Effector CD4-positive, alpha-beta T cell (primary cell): Measurements from ENCODE around the gene AP5S1.
"Not testable (repeated sequence)": the region's sequence is repeated elsewhere in the genome, so short reads cannot be mapped to it uniquely, and the experiment has no call there.

Experiments used
- DNase-seq: peaks from one replicate; pipeline ENCODE4 v3.0.0-alpha.2; 2020

The AP5S1 gene

DNA sequence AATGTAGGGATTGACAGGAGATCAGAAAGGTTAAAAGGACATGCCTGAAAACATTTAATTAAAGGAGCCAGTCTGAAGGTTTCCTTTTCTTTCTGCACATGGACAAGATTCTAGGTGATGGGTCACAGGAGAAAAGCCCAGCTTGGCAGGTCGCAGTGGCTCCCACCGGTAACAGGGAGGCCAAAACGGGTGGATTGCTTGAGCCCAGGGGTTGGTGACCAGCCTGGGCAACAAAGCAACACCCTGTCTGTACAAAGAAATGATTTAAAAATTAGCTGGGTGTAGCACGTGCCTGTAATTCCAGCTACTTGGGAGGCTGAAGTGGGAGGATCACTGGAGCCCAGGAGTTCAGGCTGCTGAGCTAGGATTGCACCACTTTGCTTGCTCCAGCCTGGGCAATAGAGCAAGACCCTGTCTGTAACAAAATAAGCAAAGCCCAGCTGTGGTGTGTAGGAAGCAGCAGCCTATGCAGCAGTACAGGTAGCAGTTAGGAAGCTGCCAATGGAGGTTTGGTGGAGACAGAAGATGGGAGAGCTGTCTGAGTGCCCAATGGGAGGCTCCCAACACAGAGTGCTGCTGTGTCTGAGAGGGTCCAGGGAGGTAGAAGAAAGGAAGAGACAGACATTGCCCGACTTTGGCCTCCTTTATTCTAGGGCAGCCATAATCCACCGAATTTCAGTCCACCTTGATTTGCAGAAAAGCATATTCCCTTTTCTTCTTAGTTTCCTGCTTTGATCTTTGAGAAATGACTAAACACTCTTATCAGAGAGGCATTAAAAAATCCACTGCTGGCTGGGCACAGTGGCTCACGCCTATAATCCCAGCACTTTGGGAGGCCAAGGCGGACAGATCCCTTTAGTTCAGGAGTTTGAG, 7.1 kb upstream of the AP5S1 start:
- no peak for DNase-seq

DNA sequence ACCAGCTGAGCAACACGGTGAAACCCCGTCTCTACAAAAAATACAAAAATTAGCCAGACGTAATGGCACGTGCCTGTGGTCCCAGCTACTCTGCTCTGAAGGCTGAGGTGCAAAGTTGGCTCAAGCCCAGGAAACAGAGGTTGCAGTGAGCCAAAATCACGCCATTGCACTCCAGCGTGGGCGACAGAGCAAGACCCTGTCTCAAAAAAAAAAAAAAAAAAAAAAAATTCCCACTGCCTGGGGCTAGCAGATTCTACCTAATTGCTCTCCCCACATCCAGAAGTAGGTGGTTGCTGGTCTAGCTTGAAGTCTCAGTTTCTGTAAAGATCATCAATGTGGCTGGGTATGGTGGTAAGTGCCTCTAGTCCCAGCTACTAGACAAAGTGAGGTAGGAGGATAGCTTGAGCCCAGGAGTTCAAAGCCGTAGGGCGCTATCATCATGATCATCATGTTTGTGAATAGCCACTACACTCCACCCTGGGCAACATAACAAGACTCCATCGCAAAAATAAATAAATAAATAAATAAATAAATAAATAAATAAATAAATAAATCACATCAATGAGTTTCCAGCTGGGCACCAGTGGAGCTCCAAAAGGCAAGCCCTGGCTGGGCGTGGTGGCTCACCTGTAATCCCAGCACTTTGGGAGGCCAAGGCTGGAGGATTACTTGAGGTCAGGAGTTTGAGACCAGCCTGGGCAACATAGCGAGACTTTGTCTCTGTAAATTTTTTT, 6.3 kb upstream of the AP5S1 start:
- DNase-seq, result no peak

DNA sequence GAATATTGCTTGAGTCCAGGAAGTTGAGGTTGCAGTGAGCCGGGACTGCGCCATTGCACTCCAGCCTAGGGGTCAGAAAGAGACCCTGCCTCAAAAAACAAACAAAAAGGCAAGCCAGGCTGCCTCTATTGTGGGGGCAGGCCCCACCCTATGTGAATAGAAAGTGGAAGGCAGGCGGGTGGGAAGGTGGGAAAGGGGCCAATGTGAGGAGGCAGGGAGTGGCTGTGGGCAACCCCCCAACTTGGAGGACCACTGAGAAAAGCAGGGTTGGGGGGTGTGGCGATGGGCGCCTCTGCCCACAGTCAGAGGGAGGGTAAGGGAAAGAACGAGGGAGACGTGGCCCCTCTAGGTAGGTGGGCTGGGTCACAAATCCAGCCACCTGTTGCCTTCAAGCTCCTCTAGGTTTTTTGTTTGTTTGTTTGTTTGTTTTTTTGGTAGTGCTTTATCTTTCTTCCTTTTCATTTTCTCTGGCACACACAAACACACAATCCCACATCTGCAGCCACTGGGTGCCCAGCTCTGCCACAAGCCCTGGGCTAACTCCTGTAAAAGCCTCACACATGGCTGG, 5.3 kb upstream of the AP5S1 start:
- DNase-seq, result no peak

DNA sequence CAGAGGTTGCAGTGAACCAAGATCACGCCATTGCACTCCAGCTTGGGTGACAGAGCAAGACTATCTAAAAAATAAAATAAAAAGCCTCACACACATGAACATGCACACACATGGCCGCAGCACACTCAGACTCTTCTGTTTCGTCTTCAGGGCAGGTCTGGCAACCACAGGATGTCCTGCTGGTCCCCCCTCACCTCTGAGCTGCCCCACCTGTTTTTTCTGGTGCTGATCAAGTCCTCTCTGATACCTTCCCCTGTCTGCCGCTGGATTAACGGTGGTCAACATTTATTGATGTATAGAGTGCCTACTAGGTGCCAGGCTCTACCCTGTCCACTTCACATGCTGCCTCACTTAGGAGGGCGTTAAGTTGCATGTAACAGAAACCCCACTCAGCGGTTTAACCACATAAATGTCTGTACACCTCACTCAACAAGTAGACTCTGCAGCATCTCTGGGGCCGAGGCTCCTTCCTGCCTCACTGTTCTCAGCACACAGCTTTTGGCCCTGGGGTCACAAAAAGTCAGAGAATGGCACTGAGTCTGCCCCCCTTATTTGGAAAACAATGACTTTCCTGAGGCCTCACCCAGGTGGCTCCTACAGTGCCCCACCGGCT, 4.5 kb upstream of the AP5S1 start:
- DNase-seq, result no peak

DNA sequence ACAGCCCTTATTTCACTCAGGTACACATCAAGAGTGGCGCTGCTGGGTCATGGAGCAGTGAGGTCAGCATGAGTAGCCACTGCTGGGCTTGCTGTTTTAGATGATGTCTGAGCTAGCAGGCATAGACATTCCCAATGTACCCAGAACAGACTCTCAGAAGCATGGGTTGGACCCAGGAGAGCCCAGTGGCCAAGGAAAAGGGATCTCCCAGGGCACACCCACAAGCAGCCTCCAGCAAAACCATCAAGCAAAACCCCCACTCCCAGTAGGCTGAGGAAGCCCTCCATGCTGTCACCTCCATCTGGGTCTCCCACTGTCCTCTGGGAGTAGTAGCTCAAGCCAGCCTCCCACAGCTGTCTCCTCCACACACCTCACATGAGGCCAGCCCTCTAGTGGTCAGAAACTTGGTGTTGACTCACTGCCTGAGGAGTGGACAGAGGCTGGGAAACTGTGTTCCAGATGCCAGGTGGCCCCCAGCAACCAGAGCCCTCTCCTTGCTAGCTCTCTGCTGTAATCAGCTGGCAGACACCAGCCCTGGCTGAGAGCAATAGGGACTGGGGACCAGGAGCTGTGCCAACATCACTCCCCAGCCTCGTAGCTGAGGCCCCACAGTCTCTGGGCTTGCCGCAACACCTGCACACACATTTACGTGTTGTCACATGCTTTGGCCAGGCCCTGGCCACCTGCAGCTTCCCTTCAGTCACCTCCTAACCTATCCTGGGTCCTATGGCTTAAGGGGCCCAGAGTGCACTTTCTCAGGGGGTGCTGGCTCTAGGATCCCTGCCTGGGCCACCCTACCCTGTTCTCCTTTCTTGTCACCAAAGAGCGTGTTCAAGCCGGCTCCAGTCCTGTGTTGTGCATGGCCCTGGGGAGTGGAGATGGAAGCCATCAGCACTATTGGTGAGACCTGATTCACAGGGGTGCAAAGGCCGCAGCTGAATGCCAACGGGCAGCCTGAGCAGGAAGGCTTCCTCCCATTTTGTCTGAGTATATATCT, 1.9 kb upstream of the AP5S1 start:
- DNase-seq, result no peak

DNA sequence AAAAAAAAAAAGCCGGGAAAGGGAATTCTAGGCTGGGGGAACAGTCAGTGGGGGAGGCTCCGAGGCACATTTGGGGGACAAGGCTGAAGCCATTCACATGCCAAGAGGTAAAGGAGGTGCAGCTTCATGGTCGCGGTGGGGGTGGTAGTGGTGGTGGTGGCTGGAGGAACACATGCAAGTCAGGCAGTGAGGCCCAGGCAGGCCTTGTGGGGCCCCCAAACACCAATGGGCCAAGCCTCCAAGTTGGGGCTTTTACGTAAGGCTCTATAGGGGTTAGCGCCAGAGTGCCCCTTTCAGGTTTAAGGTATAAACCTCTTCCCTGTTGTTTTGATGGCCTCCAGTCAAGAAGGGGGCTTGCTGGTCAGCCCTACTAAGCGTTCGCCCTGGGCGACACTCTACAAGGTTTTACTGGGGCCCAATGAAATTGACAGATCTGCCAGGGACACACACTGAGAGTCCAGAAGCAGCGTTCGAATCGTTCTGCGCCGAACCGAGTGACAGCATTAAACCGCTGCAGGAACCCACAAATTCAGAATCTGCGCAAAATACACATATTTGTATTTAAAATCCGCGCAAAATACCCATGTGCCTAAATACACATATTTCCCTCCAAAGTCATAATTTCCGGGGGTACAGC, 818 bp upstream of the AP5S1 start:
- no peak for DNase-seq

DNA sequence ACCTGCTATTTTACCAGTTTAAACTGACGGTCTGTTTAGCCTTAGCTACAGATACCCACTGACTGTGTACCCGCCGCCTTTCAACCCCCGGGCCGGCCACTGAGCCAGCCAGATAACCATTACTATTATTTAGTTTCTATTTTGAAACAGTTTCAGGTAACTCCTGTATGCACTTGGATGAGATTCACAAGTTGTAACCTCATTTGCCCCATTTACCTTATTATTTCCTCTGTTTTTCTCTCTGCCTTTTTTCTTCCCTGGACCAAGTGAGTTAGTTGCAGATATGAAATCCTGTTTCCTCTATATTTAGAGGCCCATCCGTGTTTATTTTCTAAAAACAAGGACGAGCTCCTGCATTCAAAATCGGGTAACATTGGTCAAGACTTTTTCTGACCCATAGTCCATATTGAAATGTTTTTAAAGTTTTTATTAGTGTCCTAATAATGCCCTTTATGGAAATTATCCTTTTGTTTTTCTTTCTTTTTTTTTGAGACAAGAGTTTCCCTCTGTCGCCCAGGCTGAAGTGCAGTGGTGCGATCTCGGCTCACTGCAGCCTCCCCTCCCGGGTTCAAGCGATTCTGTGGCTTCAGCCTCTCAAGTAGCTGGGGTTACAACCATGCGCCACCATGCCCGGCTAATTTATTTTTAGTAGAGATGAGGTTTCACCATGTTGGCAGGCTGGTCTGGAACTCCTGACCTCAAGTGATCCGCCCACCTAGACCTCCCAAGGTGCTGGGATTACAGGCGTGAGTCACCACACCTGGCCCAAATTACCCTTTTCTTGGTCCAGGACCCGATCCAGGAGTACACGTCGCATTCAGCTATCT, 767 bp downstream of the AP5S1 start:
- no peak for DNase-seq

DNA sequence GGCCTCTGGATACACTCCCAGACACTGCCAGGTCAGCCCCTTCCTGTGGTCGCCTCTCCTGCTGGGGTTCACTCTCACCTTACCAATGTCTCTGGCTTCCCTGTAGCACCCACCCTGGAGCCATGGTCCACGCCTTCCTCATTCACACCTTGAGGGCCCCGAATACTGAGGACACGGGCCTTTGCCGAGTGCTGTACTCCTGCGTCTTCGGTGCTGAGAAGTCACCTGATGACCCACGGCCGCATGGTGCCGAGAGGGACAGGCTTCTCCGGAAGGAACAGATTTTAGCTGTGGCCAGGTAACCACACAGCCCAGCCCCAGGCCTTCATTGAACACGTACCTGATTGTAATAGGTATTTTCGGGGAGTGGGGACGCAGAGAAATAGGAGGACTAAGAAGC, 1.6 kb downstream of the AP5S1 start:
- no peak for DNase-seq

DNA sequence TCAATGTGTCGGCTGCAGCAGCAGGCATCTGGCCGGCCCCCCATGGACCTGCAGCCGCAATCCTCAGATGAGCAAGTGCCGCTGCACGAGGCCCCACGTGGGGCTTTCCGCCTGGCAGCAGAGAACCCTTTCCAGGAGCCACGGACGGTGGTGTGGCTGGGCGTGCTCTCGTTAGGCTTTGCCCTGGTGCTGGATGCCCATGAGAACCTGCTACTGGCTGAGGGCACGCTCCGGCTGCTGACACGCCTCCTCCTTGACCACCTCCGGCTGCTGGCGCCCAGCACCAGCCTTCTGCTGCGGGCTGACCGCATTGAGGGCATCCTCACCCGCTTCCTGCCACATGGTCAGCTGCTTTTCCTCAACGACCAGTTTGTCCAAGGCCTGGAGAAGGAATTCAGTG, 3.5 kb downstream of the AP5S1 start:
- no peak for DNase-seq

DNA sequence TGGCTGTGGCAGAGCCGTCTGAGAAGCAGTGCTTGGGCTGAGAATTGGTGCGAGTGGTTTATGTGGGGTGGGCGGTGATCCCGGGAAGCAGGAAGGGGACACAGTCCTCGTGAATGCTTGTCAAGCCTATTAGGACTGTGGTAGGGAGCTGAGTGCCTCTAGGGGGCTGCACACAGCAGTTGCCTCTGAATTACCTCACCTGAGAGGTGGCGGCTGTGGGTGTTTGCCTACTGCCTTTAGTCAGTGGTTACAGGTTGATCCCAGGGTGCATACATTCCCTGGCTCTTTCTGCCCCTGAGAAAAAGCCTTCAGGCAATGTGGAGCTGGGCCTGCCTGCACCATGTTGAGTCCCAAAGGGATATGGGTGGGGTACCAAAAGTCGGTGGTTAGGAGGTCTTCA, 5.2 kb downstream of the AP5S1 start:
- DNase-seq, result no peak

DNA sequence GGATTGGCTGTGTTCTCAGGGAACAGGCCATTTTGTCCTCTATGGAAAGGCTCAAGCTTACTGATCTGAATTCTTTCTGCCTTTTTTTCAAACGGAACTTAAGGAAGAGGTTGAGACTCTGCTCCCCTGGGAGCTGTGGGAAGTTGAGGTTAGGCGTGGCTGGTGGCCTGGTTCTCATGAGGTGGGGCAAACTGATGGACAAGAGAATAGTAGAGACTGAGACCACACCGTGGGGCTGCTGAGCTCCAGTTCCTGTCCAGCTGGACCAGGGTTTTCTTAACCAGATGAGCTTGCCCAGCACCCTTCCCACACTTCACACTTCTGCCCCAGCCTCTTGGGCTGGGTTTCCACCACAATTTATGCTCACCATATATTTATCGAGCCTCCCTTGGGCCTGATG, 6.1 kb downstream of the AP5S1 start:
- no peak for DNase-seq

DNA sequence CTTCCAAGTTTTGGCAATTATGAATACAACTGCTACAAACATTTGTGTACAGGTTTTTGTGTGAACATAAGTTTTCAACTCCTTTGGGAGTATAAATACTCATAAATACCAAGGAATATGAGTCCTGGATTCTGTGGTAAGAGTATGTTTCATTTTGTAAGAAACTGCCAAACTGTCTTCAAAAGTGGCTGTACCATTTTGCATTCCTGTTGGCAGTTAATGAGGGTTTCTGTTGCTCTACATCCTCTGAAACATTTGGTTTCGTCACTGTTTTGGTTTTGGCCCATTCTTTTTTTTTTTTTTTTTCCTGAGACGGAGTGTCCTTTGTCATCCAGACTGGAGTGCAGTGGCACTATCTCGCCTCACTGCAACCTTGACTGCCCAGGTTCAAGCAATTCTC, 8.5 kb downstream of the AP5S1 start:
- DNase-seq, result no peak

DNA sequence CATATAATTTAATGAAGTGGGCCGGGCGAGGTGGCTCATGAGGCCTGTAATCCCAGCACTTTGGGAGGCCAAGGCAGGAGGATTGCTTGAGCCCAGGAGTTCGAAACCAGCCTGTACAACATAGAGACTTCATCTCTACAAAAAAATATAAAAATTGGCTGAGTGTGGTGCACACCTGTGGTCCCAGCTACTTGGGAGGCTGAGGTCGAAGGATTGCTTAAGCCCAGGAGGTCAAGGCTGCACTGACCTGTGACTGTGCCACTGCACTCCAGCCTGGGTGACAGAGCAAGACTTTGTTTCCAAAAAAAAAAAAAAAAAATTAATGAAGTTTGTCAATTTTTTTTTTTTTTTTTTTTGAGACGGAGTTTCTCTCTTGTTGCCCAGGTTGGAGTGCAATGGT, 9.5 kb downstream of the AP5S1 start:
- DNase-seq, result not testable (repeated sequence)

DNA sequence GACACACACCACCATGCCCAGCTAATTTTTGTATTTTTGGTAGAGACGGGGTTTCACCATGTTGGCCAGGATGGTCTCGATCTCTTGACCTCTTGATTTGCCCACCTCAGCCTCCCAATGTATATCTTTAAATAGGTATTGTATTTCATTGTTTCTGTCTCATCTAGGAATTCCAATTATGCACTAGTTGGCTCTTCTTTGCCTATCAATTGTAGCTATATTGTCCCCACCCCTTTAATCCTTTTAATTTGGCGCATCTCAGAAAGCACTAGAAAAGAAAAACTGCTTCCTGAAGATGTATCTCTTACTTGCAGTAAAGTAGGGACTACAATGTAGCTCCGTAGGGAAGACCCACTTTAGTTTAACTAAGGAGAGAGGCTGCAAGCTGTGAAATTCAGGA, 15.8 kb downstream of the AP5S1 start:
- no peak for DNase-seq

DNA sequence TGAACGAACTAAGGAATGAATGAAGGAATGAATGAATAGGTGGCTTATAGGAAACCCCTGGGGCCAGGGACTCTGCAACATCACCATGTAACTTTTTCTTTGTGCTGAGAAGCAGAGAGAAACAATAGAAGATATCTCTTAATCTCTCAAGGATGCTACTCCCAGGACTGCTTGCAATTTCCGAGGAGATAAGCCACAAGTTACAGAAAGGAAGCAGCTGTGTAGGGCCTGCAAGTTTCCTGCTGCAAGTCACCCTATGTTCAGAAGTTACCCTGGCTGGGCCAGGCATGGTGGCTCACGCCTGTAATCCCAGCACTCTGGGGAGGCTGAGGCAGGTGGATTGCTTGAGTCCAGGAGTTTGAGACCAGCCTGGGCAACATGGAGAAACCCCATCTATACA, 19.0 kb downstream of the AP5S1 start:
- no peak for DNase-seq

DNA sequence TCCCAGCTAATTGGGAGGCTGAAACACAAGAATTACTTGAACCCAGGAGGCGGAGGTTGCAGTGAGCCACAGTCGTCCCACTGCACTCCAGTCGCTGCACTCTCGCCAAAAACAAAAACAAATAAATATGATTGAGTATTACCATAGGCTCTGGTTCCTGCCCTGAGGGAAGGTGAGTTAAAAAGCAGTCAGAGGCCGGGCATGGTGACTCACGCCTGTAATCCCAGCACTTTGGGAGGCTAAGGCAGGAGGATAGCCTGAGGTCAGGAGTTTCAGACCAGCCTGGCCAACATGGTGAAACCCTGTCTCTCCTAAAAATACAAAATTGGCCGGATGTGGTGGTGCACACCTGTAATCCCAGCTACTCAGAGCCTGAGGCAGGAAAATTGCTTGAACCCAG, 19.9 kb downstream of the AP5S1 start:
- DNase-seq, result not testable (repeated sequence)

DNA sequence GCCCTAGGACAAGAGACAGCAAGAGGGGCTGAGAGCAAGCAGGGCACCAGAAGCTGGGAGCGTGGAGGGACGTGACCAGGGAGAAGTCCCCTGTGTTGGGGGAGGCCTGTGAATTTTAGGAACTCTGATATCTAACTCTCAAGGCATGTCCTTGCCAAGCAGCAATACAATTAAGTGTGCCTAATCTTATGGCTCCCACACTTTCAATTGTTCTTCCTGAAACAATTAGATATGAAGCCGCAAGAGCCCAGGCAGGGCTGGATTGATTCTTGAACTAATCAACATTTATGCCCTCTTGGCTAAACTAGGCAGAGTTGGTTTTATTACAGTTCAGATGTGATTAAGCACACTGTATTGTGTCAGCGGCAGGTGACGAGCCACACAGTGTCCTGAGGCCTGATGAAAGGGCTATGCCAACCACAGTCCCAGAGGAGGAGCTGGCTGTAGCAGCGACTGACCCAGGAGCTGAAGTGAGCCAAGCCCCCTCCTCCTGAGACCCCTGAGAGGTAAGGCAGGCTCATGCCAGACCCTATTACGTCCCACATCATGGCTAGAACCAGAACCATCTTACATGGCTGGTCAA, 22.1 kb downstream of the AP5S1 start:
- DNase-seq, result no peak

DNA sequence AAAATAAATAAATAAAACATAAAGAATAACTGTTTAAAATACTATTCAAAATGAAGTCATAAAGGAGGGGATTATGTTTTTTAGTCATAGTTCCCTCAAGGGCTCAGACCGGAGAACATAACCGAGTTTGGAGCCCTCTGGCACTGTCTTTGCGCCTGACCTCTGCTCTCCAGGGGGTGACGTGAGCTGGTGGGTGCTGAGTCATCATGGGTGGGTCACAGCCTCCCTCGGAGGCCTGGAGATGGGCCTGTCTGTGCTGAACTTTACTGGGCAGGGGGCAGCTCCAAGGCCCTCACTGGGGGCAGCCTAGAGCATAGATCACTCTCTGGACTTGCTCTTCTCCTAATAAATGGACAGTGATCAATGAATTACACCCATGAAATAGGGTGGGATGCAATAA, 23.1 kb downstream of the AP5S1 start:
- no peak for DNase-seq

DNA sequence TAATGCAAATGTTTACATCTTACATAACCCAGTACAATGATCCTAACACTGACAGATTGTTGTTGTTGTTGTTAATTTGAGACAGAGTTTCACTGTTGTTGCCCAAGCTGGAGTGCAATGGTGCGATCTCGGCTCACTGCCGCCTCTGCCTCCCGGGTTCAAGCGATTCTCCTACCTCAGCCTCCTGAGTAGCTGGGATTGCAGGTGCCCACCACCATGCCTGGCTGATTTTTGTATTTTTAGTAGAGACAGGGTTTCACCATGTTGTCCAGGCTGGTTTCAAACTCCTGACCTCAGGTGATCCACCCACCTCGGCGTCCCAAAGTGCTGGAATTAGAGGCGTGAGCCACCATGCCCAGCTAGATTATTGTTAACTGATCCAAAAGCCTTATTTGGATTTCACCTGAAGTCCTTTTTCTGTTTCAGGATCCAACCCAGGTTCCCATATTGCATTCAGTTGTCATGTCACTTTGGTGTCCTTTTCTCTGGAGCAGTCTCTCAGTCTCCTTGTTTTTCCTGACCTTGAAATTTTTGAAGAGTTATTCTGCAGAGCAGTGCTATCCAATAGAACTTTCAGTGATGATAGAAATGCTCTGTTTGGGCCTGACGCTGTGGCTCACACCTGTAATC, 23.8 kb downstream of the AP5S1 start:
- DNase-seq, result not testable (repeated sequence)

DNA sequence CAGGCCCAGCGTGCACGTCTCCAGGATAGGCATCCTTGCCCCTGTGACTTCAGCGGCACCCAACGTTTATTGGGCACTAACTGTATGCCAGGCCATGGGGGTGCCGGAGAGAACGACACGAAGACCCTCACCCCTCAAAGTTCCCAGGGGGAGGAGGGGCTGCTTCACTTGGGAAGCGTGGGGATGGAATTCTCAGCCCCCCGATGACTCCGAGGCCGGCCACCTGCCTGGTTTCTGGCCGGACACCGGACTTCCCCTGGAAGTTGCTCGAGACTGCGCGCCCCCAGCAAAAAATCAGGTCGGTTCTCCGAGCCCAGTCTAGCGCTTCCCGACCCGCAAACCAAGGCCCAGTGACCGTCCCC, 26.0 kb downstream of the AP5S1 start:
- DNase-seq, result peak; percentile 20
